Keratinocyte (primary cell): ENCODE measurements around the gene CTAG1B.

Experiments used
- EZH2 ChIP-seq: IDR thresholded peaks from one replicate; pipeline ENCODE4 v1.6.1; 2012; ENCODE audit warnings: inconsistent platforms, mild to moderate bottlenecking, low read length, moderate library complexity
- TF ChIP-seq, protein P1 (sequence below), 3 experiments: IDR thresholded peaks in 1 of 3; conservative IDR thresholded peaks in 1 of 3; optimal IDR thresholded peaks in 1 of 3; 2 replicates in 2 of 3; 3 replicates in 1 of 3; pipeline versions ENCODE3 to v1.5.1; 2011; ENCODE audit warnings: low read length in 3 of 3, mild to moderate bottlenecking in 3 of 3, moderate library complexity in 2 of 3, control low read depth in 1 of 3, inconsistent platforms in 1 of 3; ENCODE audit not compliant: insufficient read depth in 2 of 3; ENCODE audit errors: extremely low read depth in 1 of 3

DNA sequence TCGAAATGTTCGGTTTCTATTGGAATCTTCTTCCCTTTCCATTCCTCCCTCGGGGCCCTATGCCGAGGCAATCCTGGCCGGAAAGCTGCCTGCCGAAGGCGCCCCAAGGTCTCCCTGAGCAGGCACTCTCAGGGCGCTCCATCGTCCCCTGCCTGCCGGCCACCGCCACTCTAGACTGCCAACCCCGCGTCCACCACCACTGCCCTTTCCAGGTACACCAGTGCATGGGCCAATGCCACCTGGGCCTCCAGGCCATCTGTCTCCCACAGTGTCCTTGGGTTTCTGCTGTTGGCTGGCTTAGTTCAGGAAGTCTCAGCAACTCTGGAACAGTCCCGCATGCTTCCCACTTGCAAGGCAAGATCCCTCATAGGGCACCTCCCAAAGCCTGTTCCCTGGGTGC lies 19.6 kb downstream of the CTAG1B start:
- TF ChIP-seq, protein P1, sequence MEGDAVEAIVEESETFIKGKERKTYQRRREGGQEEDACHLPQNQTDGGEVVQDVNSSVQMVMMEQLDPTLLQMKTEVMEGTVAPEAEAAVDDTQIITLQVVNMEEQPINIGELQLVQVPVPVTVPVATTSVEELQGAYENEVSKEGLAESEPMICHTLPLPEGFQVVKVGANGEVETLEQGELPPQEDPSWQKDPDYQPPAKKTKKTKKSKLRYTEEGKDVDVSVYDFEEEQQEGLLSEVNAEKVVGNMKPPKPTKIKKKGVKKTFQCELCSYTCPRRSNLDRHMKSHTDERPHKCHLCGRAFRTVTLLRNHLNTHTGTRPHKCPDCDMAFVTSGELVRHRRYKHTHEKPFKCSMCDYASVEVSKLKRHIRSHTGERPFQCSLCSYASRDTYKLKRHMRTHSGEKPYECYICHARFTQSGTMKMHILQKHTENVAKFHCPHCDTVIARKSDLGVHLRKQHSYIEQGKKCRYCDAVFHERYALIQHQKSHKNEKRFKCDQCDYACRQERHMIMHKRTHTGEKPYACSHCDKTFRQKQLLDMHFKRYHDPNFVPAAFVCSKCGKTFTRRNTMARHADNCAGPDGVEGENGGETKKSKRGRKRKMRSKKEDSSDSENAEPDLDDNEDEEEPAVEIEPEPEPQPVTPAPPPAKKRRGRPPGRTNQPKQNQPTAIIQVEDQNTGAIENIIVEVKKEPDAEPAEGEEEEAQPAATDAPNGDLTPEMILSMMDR (optimal IDR thresholded peaks at IDR 0.05 in 1 of 3, IDR thresholded peaks at IDR 0.05 in 1 of 3, conservative IDR thresholded peaks at IDR 0.05 in 1 of 3; ENCODE audit: extremely low read depth in 1 of 3, insufficient read depth in 2 of 3, low read length in 3 of 3), result no peak
- TF ChIP-seq EZH2, result no peak
